BLaER1 treated with 17β-estradiol and CSF1 and Interleukin-3, amounts not matched to agents 10 nM and 100 nM (cell line): ENCODE results near the gene CEP170B.

Experiments
- H3K27ac ChIP-seq, 11 experiments: shearing (Covaris generic); formaldehyde crosslinking; 2 replicates each; pipeline ENCODE4 v1.8.1; 2022
- H3K27me3 ChIP-seq, 11 experiments: shearing (Covaris generic); formaldehyde crosslinking; 2 replicates each; pipeline ENCODE4 v1.8.1; 2022
- H3K36me3 ChIP-seq, 11 experiments: shearing (Covaris generic); formaldehyde crosslinking; 2 replicates each; pipeline ENCODE4 v1.8.1; 2022
- H3K4me1 ChIP-seq, 10 experiments: shearing (Covaris generic); formaldehyde crosslinking; 2 replicates each; pipeline ENCODE4 v1.8.1; 2022
- H3K4me2 ChIP-seq, 11 experiments: shearing (Covaris generic); formaldehyde crosslinking; 2 replicates each; pipeline ENCODE4 v1.8.1; 2022
- H3K4me3 ChIP-seq, 10 experiments: shearing (Covaris generic); formaldehyde crosslinking; 2 replicates each; pipeline ENCODE4 v1.8.1; 2022
- H3K9ac ChIP-seq, 11 experiments: shearing (Covaris generic); formaldehyde crosslinking; 2 replicates each; pipeline ENCODE4 v1.8.1; 2022
- H3K9me3 ChIP-seq, 11 experiments: shearing (Covaris generic); formaldehyde crosslinking; replicated peaks in 1 of 11; 2 replicates each; pipeline ENCODE4 v1.8.1; 2022
- H4K20me1 ChIP-seq, 11 experiments: shearing (Covaris generic); formaldehyde crosslinking; 2 replicates each; pipeline ENCODE4 v1.8.1; 2022
- Cebpa-rat ChIP-seq, 11 experiments: shearing (Covaris generic); IDR thresholded peaks; 2 replicates each; pipeline ENCODE4 v1.8.1; 2022

The CEP170B gene

GRCh38 chr14:104935026-104935650 lies 70.1 kb downstream of the CEP170B start:
- Histone ChIP-seq H3K9ac (no peak overlapping the region), H3K4me3 (no peak overlapping the region), H4K20me1 (peaks cover 0 to 13% (median 0%) of the 10 kb centered on the region in 11 experiments; a peak in 3 of 22 replicates), H3K27ac (no peak overlapping the region), H3K36me3 (no peaks in the 10 kb centered on the region; a peak in 1 of 22 replicates), H3K9me3 (no peaks in the 10 kb centered on the region), H3K4me1 (peaks cover 0 to 65% (median 46%) of the 10 kb centered on the region in 10 experiments; a peak in 18 of 20 replicates), H3K27me3 (peaks cover 0 to 32% (median 6%) of the 10 kb centered on the region in 11 experiments; a peak in 13 of 22 replicates), H3K4me2 (peak overlapping the region in 8 of 11 experiments; percentile 3 to 61 (median 52); a peak in 11 of 22 replicates)
- no peak for TF ChIP-seq Cebpa-rat (IDR thresholded peaks at IDR 0.05)

- Histone ChIP-seq H3K27ac (no peak overlapping the region), H3K4me1 (peaks cover 0 to 59% (median 42%) of the 10 kb centered on the region in 10 experiments; a peak in 18 of 20 replicates), H3K9me3 (no peaks in the 10 kb centered on the region), H4K20me1 (peaks cover 0 to 5% (median 0%) of the 10 kb centered on the region in 11 experiments; a peak in 3 of 22 replicates), H3K4me3 (no peak overlapping the region), H3K4me2 (peak overlapping the region in 9 of 11 experiments; percentile 39 to 62 (median 54); a peak in 17 of 22 replicates), H3K27me3 (peaks cover 0 to 33% (median 6%) of the 10 kb centered on the region in 11 experiments; a peak in 13 of 22 replicates), H3K9ac (peak overlapping the region in 1 of 11 experiments; percentile 44; a peak in 1 of 22 replicates), H3K36me3 (no peaks in the 10 kb centered on the region)
- no peak for TF ChIP-seq Cebpa-rat (IDR thresholded peaks at IDR 0.05)
Measured at GRCh38 chr14:104935955-104936354, 70.9 kb downstream of the CEP170B start.

- TF ChIP-seq Cebpa-rat (IDR thresholded peaks at IDR 0.05), result no peak
- Histone ChIP-seq H3K4me1 (peaks cover 0 to 53% (median 36%) of the 10 kb centered on the region in 10 experiments; a peak in 18 of 20 replicates), H3K4me3 (no peak overlapping the region), H3K9me3 (no peaks in the 10 kb centered on the region), H3K9ac (peak overlapping the region in 1 of 11 experiments; percentile 44; a peak in 1 of 22 replicates), H4K20me1 (peaks cover 0 to 4% (median 0%) of the 10 kb centered on the region in 11 experiments; a peak in 2 of 22 replicates), H3K27ac (no peak overlapping the region), H3K4me2 (peak overlapping the region in 10 of 11 experiments; percentile 10 to 62 (median 54); a peak in 18 of 22 replicates), H3K36me3 (no peaks in the 10 kb centered on the region), H3K27me3 (peaks cover 0 to 31% (median 6%) of the 10 kb centered on the region in 11 experiments; a peak in 13 of 22 replicates)
Measured at GRCh38 chr14:104936361-104937155, 71.5 kb downstream of the CEP170B start.

DNA sequence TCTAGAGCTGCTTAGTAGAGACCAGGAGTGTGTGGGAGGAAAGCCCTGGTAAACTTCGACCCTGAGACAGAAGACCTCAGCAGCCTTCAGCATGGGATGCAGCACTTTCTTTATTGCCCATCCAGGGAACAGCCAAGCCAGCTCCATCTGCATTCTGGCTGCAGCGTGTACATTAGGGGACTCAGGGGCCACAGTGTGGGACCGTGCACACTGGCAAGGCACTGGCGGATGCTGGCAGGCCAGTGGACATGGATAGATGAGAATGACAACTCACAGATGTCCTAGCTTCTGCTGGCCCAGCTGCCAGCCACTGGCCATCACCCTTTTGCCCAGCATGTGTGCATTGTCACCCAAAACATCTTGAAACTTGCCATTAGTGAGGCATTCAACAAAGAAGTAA lies 72.1 kb downstream of the CEP170B start:
- Histone ChIP-seq H3K36me3 (no peaks in the 10 kb centered on the region; a peak in 1 of 22 replicates), H4K20me1 (peaks cover 0 to 4% (median 0%) of the 10 kb centered on the region in 11 experiments; a peak in 2 of 22 replicates), H3K4me3 (no peak overlapping the region), H3K9ac (no peak overlapping the region), H3K9me3 (no peaks in the 10 kb centered on the region), H3K27me3 (peaks cover 0 to 27% (median 6%) of the 10 kb centered on the region in 11 experiments; a peak in 13 of 22 replicates), H3K4me1 (peaks cover 0 to 47% (median 30%) of the 10 kb centered on the region in 10 experiments; a peak in 18 of 20 replicates), H3K4me2 (peak overlapping the region in 8 of 11 experiments; percentile 2 to 53 (median 20); a peak in 5 of 22 replicates), H3K27ac (no peak overlapping the region)
- TF ChIP-seq Cebpa-rat (IDR thresholded peaks at IDR 0.05), result no peak

DNA sequence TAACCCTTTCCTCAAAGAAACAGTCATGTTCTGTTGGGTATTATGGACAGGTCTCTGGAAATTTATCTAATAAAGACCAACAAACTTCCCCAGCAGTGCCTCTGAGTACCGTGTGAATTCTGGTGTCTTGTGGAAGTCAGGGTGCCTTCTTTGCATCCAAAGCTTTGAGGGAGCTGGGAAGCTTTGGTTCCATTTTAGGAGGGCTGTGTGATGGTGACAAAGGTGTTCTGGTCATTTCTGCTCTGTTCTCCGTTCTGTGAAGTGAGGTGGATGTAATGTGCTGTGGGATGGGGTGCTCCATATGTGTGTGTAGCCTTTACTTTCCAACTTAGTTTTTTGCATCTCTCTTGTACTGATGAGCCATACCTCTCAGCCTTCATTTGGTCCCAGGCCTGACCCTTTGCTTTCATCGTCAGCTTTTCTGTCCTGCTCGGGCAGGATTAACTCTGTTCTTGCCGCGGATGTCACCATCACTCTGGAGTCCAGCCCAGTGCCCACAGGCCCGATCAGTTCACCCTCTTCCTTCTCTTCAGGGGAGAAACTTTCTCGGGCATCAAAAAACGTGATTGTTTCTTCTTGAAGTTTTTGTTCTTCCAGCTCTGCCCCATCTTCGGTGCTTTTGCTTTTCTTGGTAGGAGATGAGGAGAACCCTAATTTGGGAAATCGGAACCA lies 72.8 kb downstream of the CEP170B start:
- Histone ChIP-seq H3K4me3 (no peak overlapping the region), H3K27ac (no peak overlapping the region), H3K36me3 (no peaks in the 10 kb centered on the region; a peak in 1 of 22 replicates), H3K4me1 (peaks cover 0 to 40% (median 23%) of the 10 kb centered on the region in 10 experiments; a peak in 18 of 20 replicates), H3K4me2 (peak overlapping the region in 7 of 11 experiments; percentile 2 to 53 (median 19); a peak in 5 of 22 replicates), H3K27me3 (peaks cover 0 to 23% (median 6%) of the 10 kb centered on the region in 11 experiments; a peak in 13 of 22 replicates), H4K20me1 (peaks cover 0 to 4% (median 0%) of the 10 kb centered on the region in 11 experiments; a peak in 2 of 22 replicates), H3K9me3 (no peaks in the 10 kb centered on the region), H3K9ac (no peak overlapping the region)
- no peak for TF ChIP-seq Cebpa-rat (IDR thresholded peaks at IDR 0.05)

GRCh38 chr14:104938436-104938835 lies 73.4 kb downstream of the CEP170B start:
- Histone ChIP-seq H3K27me3 (peaks cover 0 to 23% (median 6%) of the 10 kb centered on the region in 11 experiments; a peak in 13 of 22 replicates), H3K4me1 (peaks cover 0 to 38% (median 21%) of the 10 kb centered on the region in 10 experiments; a peak in 17 of 20 replicates), H3K36me3 (no peaks in the 10 kb centered on the region; a peak in 1 of 22 replicates), H3K4me3 (no peak overlapping the region), H3K4me2 (no peak overlapping the region), H3K9me3 (no peaks in the 10 kb centered on the region), H3K27ac (no peak overlapping the region), H3K9ac (no peak overlapping the region), H4K20me1 (peaks cover 0 to 4% (median 0%) of the 10 kb centered on the region in 11 experiments; a peak in 2 of 22 replicates)
- TF ChIP-seq Cebpa-rat (IDR thresholded peaks at IDR 0.05), result no peak

- H3K4me2 ChIP-seq, result no peak overlapping the region
- H3K27me3 ChIP-seq, result peaks cover 0 to 23% (median 6%) of the 10 kb centered on the region in 11 experiments; a peak in 13 of 22 replicates
- H3K4me3 ChIP-seq, result no peak overlapping the region
- H3K9ac ChIP-seq, result no peak overlapping the region
- no peak overlapping the region for H3K27ac ChIP-seq
- no peak for TF ChIP-seq Cebpa-rat (IDR thresholded peaks at IDR 0.05)
- no peaks in the 10 kb centered on the region; a peak in 1 of 22 replicates for H3K36me3 ChIP-seq
- H3K4me1 ChIP-seq, result peaks cover 0 to 38% (median 21%) of the 10 kb centered on the region in 10 experiments; a peak in 17 of 20 replicates
- H3K9me3 ChIP-seq, result no peaks in the 10 kb centered on the region
- peaks cover 0 to 4% (median 0%) of the 10 kb centered on the region in 11 experiments; a peak in 2 of 22 replicates for H4K20me1 ChIP-seq
Measured at GRCh38 chr14:104938960-104939359, 73.9 kb downstream of the CEP170B start.
